Urothelium cell line (cell line): ENCODE measurements around the gene FOXN3.

Experiments used
- DNase-seq: peaks from one replicate; pipeline ENCODE4 v3.0.0; 2011; ENCODE audit warnings: low spot score, mixed read lengths
- FAIRE-seq: peaks from 2 replicates; lab custom pipeline; 2011; peaks lifted over from hg19 to GRCh38; lab: Jason Lieb, UNC

The FOXN3 gene

DNA sequence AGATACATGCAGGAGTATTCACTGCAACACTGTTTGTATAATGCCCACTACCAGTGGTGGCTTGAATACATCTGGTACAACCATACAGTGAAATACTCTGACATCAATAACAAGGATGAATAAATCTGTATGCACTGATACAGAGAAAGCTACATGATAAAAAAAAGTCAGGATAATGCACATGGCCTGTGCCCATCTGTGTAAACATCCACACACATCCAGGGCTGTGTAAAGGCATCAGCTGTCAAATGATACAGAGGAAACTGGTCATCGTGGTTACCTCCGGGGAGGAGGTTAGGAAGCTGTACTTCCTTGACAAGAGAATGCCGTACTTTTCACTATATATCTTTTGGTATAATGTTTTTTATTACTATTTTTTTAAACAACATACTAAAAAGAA is 176.6 kb downstream of the FOXN3 start:
- FAIRE-seq (no peak), DNase-seq (no peak)

DNA sequence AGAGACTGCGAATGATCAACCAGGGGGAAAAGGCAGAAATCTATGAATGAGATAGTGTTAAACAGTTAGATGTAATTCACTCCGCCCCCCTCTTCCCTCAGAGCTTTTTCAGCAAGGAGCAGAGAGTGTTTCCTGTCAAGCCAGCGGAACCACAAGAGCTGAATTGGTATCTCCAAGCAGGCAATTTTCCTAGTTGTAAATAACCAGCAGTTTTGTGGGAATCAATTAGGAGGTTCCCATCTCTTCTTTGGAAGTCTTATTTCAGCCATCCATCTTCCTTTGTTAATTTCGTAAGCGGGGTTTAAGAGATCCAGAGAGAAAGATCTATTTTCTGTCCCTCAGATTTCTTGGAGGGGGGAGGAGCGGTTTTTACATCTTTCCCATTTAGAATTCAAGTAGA is 178.0 kb downstream of the FOXN3 start:
- FAIRE-seq = no peak
- DNase-seq = no peak

DNA sequence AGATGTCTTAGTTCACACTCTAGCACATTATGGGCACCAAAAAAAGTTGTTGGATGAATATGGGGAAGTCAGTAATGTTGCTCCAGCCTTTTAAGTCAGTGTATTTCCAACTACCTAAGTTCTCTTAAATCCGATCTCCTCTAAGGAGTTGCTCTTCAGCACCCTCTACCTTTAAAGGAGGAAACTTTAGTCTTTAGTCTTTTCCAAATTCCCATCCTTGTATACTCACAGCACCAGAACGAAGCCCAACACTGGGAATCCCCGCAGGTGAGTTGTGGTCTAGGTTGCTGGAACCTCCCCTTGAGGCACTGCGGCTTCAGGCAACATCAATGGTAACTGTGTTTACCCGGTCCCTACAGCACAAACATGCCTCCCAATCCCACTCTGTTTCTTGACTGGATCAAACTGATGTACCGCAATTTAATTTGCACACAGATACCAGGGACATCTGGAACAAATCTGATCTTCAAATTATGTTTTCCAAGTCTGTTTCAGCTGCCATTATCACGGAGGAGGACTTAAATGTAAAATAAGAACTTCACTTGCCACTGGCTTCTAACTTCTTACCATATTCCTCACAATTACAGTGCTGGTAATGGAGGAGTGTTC is 179.0 kb downstream of the FOXN3 start:
- FAIRE-seq = peak; percentile 27
- no peak for DNase-seq

DNA sequence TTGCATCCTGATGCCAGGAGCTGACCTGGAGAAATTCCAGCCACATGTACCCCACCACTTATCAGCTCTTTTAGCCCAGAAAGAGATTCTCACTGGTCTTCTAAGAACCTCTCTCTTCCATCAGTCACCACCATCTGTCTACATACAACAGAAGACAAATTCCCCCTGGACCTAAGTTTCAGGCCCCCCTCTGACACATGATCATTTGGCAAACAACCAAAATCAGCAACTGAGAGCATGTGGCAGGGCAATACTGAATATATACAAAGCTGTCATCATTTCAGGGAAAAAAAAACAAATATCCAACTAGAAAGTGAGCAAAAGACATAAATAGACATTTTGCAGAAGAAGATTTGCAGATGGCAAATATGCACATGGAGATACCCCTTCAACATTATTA is 180.2 kb downstream of the FOXN3 start:
- no peak for FAIRE-seq
- DNase-seq = no peak

DNA sequence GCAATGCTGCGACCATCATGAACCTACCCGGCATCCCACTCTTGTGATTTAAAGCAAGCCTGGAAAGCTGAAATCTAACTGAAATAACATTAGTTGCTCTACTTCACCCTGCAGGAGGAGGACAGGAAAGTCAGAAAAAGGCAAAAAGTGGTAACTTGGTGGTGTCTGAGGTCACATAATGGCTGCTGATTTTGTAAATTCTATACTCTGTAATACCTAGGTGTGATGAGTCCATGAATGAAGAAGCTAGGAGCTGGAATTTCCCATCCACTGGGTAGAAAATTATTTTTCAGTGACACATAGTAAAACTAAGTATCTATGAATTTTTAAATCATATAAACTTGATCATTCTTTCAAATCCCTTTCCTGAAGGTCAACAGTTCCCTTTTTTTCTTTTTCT is 183.8 kb downstream of the FOXN3 start:
- FAIRE-seq (no peak), DNase-seq (no peak)

DNA sequence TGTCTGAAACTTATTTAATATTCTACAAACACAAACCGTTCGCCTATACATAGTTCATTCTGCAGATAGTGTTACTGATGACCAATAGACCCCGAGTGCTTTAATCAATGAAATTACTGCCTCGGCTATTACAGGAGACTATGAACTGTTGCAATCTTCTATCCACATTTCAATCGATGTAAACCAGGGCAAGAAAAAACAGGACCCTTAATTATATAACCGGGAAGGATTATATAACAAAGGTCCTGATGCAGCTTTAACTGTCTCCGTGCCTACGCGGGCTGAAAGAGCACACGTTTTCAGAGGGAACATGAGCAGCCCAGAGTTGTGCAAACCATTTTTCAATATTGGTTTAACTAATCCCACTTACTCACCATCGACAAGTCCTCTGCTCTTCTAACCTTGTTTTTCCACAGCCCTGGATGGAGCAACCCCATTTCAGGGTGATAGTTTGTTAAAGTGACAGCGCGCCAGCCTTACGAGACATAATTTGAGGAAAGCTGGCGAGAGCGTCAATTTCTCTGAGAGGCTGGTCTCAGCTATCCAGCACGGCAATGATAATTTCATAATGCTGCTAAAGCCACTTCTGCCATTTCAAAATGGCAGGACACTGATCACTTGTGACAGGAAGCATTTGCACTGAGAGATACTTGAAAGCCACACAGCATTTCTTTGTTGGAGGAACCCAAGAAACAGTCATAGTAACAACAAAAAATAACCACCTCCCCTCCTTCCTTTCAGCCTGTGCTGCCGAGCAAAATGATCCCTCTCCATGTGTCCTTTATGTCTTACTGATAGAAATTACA is 184.6 kb downstream of the FOXN3 start:
- DNase-seq = no peak
- peak; percentile 81 for FAIRE-seq

DNA sequence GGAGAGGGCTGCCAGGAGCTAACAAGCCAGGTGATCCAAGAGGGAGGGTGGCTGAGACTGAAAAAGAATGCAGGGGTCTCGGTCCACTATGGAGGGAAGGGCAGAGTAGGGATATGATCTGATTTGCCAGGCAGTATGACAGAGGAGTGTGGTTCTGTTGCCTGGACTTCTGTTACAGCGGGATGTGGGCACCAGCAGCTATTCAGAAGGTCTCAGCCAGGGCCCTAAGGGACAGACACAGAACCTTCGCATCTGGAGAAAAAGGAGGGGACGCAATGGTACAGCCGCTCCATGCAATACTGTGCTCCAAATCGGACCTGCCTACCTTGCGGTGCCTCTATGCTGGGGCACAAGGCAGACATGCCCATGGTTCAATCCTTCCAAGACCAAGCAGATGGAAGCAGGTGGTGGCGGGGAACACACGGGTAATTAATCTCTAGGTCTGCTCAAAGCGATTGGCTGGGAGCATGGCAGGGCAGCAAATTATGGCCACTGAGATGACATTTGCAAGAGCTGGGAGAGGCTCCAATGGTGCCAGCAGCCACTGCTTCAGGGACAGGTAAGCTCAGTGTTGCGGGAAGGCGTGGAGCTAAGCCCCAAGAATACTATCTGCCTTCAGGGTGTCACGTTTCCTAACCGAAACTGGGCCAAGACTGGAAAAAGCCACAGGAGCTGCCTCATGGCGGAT is 185.5 kb downstream of the FOXN3 start:
- DNase-seq = no peak
- FAIRE-seq = no peak

DNA sequence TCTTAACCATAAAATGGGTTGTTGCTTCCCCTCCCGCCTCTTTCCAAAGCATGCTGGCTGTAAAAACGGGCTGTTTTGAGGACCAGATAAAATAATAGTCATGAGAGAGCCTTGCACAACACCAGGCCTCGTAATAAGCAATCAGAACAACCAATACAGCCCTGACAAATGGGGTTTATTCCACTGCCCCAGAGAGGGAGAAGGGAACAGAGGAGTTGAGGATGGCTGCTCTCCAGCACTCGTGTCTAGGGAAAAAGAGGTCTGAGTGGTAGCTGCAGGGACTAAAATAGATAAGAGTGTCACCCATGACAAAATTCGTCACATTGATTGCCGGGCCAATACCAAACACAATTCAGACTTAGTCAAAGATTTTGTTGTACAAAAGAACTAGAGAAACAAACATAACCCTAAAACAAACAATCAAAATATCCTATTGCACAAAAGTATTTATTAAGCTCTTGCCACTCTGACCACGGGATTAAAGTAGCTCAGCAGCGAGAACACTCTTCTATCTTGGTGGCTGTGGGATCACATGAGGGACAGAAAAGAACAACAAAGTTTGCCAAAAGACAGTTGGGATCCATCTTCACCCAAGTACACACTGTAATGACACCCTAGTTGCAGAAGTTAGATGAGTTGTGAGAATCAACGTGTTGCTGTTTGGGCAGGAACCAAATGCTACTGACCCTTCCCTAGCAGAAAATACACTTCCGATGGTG is 188.0 kb downstream of the FOXN3 start:
- no peak for FAIRE-seq
- no peak for DNase-seq

DNA sequence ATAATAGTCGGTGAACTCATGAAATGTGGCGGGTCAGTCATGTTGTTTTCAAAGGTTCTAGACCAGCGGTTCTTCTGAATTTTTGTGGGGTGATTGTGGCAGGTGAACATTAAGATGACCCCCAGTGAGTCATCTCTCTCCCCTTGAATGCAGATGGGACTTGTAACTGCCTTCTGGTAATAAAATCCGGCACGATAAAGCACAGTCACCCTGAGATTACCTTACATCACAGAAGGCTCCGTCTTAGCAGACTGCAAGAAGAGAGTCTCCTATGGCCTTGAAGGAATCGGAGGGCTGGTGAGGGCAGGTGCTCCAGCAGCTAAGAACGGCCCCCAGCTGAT is 189.6 kb downstream of the FOXN3 start:
- DNase-seq = no peak
- no peak for FAIRE-seq

DNA sequence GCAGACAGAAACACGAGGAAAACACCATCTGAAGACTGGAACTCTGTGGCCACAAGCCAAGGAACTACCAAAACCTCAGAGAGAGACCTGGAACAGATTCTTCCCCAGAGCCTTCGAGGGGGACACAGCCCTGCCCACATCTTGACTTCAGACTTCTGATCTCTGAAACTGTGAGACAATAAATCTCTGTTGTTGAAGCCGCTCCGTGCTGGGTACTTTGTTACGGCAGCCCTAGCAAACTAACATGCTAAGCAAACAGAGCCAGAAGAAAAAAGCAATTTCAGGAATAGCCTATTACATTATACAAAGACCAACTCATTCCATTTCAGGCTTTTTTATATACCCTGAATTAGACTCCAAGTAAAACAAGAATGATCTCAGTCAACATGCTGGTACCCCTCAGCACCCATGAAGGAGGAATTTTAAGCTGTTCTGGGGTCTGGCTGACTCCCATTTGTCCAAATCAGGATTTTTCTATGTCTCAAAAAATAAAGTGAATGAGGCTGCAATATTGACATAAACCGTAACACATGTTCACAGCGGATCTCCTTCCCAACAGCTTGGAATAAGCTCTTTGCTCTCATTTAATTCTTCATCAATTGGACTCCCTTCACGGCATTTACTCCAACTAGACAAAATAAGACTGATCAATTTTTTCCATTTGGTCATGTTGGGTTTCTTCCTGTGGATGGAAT is 190.1 kb downstream of the FOXN3 start:
- FAIRE-seq (no peak), DNase-seq (no peak)

DNA sequence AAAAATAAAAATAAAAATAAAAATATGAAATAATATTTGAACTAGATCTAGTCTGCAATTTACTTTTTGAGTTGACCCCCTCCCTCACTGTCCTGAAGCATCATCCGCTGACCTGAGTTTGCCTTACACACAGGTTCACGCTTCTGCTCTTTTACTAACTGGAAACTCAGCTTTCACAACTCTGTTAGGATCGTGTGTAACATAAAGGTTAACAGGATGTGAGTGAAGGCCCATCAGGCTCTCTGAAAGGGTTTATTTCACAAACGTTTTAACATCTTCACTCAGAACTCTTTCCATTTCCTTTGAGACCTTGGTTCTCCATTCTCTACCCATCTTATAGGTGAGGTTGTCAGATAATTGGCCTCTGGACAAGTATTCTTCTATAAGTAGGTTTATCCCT is 191.4 kb downstream of the FOXN3 start:
- no peak for FAIRE-seq
- DNase-seq = no peak

DNA sequence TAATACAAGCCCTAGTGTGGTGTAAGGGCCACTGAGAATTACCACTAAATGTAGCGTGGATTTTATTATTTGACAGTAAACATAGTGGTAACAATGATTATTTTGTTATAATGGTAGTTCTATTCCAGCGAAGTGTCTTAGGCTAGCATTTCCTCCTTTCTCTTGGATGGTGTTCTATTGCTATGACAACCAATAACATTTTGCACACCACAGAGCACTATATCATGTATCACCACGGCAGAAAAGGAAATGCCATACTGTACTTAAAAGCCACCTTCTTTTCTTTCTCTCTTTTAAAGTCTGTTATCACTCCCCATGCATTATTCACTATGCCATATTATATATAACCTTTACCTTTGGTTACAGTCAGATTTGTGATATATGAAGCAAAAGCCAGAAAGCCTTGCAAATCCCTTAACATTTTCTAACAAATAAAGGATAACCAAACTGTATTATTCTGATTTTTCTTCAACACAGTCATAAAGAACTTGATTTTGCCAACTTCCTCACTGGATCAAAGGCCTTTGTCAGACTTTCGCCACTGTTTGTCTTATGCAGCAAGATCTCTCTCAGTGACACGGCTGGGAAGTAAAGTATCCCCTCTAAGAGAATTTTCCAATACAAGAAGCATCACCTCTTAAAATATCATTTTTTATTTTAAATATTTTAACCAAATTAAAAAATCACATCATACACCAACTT is 195.8 kb downstream of the FOXN3 start:
- DNase-seq = no peak
- no peak for FAIRE-seq

DNA sequence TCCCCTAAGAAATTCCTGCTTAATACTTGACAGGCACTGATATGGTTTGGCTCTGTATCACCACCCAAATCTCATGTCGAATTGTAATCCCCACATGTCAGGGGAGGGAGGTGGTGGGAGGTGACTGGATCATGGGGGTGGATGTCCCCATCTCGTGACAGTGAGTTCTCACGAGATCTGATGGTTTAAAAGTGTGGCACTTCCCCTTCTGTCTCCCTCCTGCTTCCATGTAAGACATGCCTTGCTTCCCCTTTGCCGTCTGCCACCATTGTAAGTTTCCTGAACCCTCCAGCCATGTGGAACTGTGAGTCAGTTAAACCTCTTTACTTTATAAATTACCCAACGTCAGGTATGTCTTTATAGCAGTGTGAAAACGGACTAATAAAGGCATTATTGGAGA is 198.0 kb downstream of the FOXN3 start:
- DNase-seq = no peak
- peak; percentile 79 for FAIRE-seq

DNA sequence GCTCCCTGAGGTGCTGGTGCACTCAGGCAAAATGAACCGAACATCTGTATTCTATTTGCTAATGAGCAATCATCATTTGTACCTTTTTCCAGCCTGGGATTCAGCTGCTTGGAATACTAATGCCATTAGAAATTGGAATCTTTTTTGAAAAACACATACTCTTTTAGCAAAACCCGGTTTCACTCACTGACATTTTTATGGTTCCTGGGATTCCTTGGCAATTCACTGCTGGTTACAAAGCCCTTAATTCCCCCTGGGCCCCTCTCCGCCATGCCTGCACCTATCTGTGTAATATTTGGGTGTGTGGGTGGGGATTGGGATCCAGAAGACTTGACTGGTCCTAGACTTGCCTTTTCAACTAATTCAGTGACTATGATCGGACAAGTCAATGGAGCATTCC is 199.1 kb downstream of the FOXN3 start:
- DNase-seq = no peak
- no peak for FAIRE-seq

DNA sequence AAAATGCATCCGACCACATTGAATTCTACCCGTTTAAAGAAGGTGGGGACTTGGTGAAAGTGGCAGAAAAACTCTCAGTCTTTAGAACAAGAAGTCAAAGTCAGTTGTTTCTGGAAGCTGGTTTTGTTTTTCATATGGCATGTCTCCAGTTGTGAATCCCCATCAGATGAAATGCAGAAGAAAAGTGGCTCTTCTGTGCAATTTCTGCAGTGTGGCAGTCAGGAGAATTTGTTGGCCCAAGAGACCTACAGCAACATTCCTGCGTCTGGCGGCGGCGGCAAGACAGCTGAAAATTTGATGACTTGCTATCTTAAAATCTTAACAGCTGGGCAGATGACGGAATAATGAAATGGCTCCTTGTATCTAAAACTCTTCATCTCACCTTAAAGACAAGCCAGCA is 201.5 kb downstream of the FOXN3 start:
- DNase-seq = no peak
- FAIRE-seq = no peak

DNA sequence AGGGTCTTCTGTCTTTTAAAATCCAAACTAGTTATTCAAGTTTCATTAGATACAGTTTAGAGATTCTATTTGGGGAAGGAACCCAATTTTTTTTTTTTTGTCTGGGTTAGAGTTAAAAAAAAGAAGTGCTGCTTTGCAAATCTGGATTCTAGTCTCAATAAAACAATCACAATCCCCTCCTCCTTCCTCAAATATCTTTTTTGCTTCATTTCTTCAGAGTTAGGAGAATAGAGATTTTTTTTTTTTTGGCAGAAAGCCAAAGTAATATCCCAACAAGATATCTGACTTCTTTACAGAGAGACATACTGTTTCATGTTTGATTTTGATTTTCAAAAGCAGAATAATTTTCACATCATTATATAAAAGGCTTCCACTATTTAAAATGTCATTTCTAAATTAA is 201.9 kb downstream of the FOXN3 start:
- FAIRE-seq (no peak), DNase-seq (no peak)

DNA sequence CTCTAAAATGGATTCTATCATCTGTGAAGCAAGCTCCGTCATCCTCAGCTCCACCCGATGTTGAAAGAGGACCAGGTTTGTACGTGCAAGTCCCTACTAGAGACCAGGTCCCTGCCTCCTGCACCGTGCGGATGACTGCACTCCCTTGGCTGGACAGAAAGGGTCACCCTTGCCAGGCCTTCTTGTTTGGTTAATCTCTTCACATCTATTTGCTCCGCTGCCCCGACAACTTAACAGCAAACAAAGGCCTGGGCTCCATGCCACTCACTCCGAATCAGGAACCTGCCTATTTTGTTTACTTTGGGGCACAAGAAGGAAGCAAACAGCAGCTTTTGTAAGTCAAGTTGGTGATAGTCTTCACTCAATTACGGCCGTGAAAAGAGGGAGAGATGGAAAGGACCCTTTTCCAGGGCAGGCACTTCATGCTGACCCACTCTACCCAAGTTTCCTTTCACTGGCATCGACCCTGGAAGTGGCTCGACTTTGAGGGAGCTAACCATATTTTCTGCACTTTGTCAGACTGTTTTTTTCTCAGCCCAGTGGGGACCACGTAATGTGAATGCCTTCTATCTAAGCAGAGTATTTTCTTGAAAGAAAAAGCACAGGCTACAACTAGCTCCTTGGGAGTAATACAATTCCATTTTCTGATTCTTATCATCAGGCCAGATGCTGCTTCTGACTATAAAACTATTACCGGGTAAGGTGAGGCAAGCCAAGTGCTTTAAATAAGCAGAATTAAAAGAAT is 202.6 kb downstream of the FOXN3 start:
- no peak for DNase-seq
- no peak for FAIRE-seq

DNA sequence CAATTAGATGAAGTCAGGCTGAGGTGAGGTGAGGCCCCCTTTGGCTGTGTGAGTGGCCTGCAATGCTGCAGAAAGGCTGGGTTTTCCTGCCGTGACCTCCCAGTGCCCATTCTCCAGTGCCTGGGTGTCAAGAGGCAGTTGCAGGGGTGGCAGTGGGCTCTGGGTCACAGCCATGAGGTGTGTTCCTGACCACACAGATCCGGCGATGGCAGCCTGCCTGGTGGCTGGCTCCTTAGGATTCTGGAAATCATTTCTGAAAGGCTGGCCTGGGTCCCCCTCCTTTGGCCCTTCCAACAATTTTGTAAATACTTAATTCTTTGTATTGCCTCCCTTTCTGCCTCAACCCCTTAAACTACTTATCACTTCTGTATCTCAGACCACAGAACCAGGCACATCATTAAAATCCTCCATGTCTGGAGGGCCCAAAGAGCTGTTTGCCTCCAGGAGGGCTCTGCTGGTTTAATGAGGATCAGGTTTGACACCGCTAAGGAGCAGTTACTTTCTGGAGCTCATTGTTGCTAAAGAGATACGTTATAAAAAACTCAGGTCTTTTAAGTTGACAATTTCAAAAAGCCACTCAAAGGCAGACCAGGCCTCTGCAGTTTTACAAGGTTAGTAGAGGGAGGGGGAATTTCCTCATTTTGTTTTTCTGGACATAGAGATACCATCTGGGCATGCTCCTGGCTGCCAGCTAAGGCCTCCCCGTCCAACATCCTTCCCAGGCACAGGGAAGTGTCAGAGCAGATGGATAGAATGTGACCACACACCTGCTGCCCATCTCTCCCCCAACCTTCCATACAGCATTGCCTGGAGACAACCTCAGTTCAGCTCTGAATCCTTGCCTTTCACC is 204.4 kb downstream of the FOXN3 start:
- no peak for DNase-seq
- no peak for FAIRE-seq

DNA sequence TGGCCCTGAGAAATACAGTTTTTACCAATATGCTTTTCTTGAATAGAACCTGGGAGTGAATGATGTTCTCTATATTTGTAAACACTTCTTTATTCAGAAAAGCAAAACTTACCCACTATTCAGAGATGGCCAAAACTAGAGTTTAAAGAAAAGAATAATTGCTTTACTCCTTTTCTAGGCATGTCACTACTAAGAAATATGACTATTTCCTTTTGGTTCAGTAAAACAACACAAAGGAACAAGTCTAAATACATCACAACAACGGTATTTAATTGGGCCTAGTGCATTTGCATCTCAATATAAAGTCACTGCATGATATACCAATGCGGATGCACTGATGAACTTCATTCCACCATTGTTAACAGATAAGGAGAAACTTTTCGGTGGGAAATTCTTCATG is 207.5 kb downstream of the FOXN3 start:
- FAIRE-seq (no peak), DNase-seq (no peak)
